HEK293 (cell line): ENCODE data around the gene IGFALS.

Experiments
- CTCF ChIP-seq: fragments of 450-650 bp; formaldehyde crosslinking; IDR thresholded peaks from 2 replicates; pipeline ENCODE4 v1.5.1; 2016; ENCODE audit warnings: missing biosample characterization, missing genetic modification characterization
- MZF1 ChIP-seq: fragments of 450-650 bp; formaldehyde crosslinking; IDR thresholded peaks from 2 replicates; pipeline ENCODE4 v1.5.1; 2017; ENCODE audit warnings: missing biosample characterization, missing genetic modification characterization, borderline replicate concordance
- SALL2 ChIP-seq: fragments of 450-650 bp; formaldehyde crosslinking; IDR thresholded peaks from 2 replicates; pipeline ENCODE4 v1.5.0; 2017; ENCODE audit warnings: missing biosample characterization, mild to moderate bottlenecking, missing genetic modification characterization, borderline replicate concordance
- SP3 ChIP-seq: fragments of 450-650 bp; formaldehyde crosslinking; IDR thresholded peaks from 2 replicates; pipeline ENCODE4 v1.5.1; 2016; ENCODE audit warnings: missing biosample characterization, missing genetic modification characterization
- TCF7L2 ChIP-seq: IDR thresholded peaks from 2 replicates; pipeline ENCODE4 v1.6.1; 2011; ENCODE audit warnings: low read depth, mild to moderate bottlenecking, inconsistent platforms, low read length, moderate library complexity, borderline replicate concordance
- ZBTB26 ChIP-seq: fragments of 450-650 bp; formaldehyde crosslinking; optimal IDR thresholded peaks from 2 replicates; pipeline ENCODE3; 2016; ENCODE audit warnings: missing biosample characterization, mild to moderate bottlenecking, missing genetic modification characterization
- ZNF138 ChIP-seq: fragments of 450-650 bp; formaldehyde crosslinking; IDR thresholded peaks from 2 replicates; pipeline ENCODE4 v1.5.1; 2016; ENCODE audit warnings: missing biosample characterization, missing genetic modification characterization, borderline replicate concordance
- ZNF549 ChIP-seq: fragments of 450-650 bp; IDR thresholded peaks from 2 replicates; pipeline ENCODE4 v1.5.1; 2018; ENCODE audit warnings: missing biosample characterization, missing genetic modification characterization, mild to moderate bottlenecking, inconsistent platforms, moderate library complexity
- ZSCAN5A ChIP-seq: fragments of 450-650 bp; formaldehyde crosslinking; IDR thresholded peaks from 2 replicates; pipeline ENCODE4 v1.5.1; 2016; ENCODE audit warnings: missing biosample characterization, missing genetic modification characterization
- TF ChIP-seq, protein P1 (sequence below): fragments of 450-650 bp; formaldehyde crosslinking; IDR thresholded peaks from 2 replicates; pipeline ENCODE4 v1.5.1; 2016; ENCODE audit warnings: missing biosample characterization, missing genetic modification characterization, low read depth

GRCh38 chr16:1817716-1818115, 24.2 kb upstream of the IGFALS start:
- TF ChIP-seq ZBTB26 (tag by site-specific recombination) (no peak), MZF1 (tag by site-specific recombination) (no peak), ZNF138 (no peak), ZNF549 (tag by site-specific recombination) (no peak), SALL2 (tag by site-specific recombination) (no peak), SP3 (tag by site-specific recombination) (no peak), CTCF (tag by site-specific recombination) (no peak), ZSCAN5A (tag by site-specific recombination) (no peak), TCF7L2 (no peak)
- TF ChIP-seq, protein P1, sequence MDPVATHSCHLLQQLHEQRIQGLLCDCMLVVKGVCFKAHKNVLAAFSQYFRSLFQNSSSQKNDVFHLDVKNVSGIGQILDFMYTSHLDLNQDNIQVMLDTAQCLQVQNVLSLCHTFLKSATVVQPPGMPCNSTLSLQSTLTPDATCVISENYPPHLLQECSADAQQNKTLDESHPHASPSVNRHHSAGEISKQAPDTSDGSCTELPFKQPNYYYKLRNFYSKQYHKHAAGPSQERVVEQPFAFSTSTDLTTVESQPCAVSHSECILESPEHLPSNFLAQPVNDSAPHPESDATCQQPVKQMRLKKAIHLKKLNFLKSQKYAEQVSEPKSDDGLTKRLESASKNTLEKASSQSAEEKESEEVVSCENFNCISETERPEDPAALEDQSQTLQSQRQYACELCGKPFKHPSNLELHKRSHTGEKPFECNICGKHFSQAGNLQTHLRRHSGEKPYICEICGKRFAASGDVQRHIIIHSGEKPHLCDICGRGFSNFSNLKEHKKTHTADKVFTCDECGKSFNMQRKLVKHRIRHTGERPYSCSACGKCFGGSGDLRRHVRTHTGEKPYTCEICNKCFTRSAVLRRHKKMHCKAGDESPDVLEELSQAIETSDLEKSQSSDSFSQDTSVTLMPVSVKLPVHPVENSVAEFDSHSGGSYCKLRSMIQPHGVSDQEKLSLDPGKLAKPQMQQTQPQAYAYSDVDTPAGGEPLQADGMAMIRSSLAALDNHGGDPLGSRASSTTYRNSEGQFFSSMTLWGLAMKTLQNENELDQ (tag by site-specific recombination) = no peak
